ENCODE results near the gene CREB5. TPM values are rescaled to one million over a fixed set of nuclear protein-coding genes. Genes with fewer than 3 reads are reported as not detected.

CREB5 gene
- total and polyA plus RNA-seq, 2 of the 8 experiments (the other 6 are each of a cell fraction or from before 2014, with no cell fraction given): 2.4 to 2.7 TPM

- H4K91ac ChIP-seq (replicated peaks; ENCODE audit: insufficient read length, low read length): no peak overlapping the region
- H3K23ac ChIP-seq (ENCODE audit: insufficient read length): no peak overlapping the region
- 0 out of 2 replicates have a peak, but pooled peaks cover 2% of the 10 kb centered on the region for H3K79me1 ChIP-seq (ENCODE audit: low read depth, low read length)
- no peak overlapping the region for H2AK5ac ChIP-seq (ENCODE audit: low read depth, low read length)
- H2AFZ ChIP-seq (ENCODE audit: low read length): no peak overlapping the region
- CTCF ChIA-PET (ENCODE audit: partially characterized antibody): no interaction called here
- no peak overlapping the region for H4K5ac ChIP-seq (ENCODE audit: insufficient read length, low read depth, low read length)
- H3K4me3 ChIP-seq (ENCODE audit: extremely low read depth in 1 of 4, insufficient read depth in 2 of 4, low read depth in 3 of 4, low read length in 4 of 4): no peak overlapping the region
- H2BK20ac ChIP-seq (ENCODE audit: low read length): no peak overlapping the region
- no peak overlapping the region for H2BK5ac ChIP-seq (ENCODE audit: low read depth, low read length)
- peaks cover 4% of the 10 kb centered on the region for H3K23me2 ChIP-seq (ENCODE audit: low read depth, low read length)
- H3K4me2 ChIP-seq (ENCODE audit: insufficient read depth in 1 of 2, low read depth in 2 of 2, low read length in 2 of 2): no peak overlapping the region
- no peak overlapping the region for H3K14ac ChIP-seq (ENCODE audit: insufficient read length)
- H3K27ac ChIP-seq (ENCODE audit: low read depth, low read length): no peak overlapping the region
- no peaks in the 10 kb centered on the region for H3K79me2 ChIP-seq (ENCODE audit: control insufficient read depth in 1 of 2, insufficient read depth in 2 of 2, low read length in 2 of 2)
- H3K36me3 ChIP-seq (ENCODE audit: control insufficient read depth in 2 of 4, insufficient read depth in 4 of 4, low read length in 3 of 4): no peaks in the 10 kb centered on the region
- no peak overlapping the region for H2BK15ac ChIP-seq (ENCODE audit: low read length)
- H2BK120ac ChIP-seq (replicated peaks; ENCODE audit: low read depth, low read length): no peak overlapping the region
- H3K56ac ChIP-seq (replicated peaks; ENCODE audit: insufficient read length, low read depth, low read length): no peak overlapping the region
- WGBS, 2 experiments (ENCODE audit: extremely low coverage in 1 of 2, insufficient coverage in 1 of 2, insufficient read length in 1 of 2, insufficient replicate concordance in 2 of 2, low coverage in 1 of 2, low lambda C conversion rate in 2 of 2, missing lambda C conversion rate in 1 of 2): 84% methylated on average over 2 of the region's 2 CpGs; no CpG with 5 or more reads in 1 of the 2 experiments
- POLR2A ChIA-PET (ENCODE audit: partially characterized antibody): interaction anchor here (1.4 kb wide), 1 partner anchor 20 kb away, joined by 3 read pairs; no protein-coding TSS in a partner anchor
- H4K8ac ChIP-seq (ENCODE audit: extremely low read depth, insufficient read depth, low read length): no peak overlapping the region
- no peaks in the 10 kb centered on the region for H3K27me3 ChIP-seq (replicated peaks in 1 of 4; ENCODE audit: control insufficient read depth in 3 of 4, extremely low read depth in 1 of 4, insufficient read depth in 3 of 4, low read length in 3 of 4)
- no peaks in the 10 kb centered on the region for H3K9me3 ChIP-seq (ENCODE audit: insufficient read depth in 2 of 2, low read depth in 1 of 2, low read length in 1 of 2)
- H4K20me1 ChIP-seq (replicated peaks in 1 of 2; ENCODE audit: control insufficient read depth in 1 of 2, insufficient read depth in 2 of 2, low read length in 2 of 2): no peaks in the 10 kb centered on the region
- no peak overlapping the region for H3K4ac ChIP-seq (replicated peaks; ENCODE audit: insufficient read length, low read depth, low read length)
- H3K9ac ChIP-seq (replicated peaks in 1 of 4; ENCODE audit: extremely low read depth in 1 of 4, low read depth in 3 of 4, low read length in 3 of 4): no peak overlapping the region
- no peak overlapping the region for H2BK12ac ChIP-seq (ENCODE audit: low read depth, low read length)
- DNase-seq (ENCODE audit: low read depth in 1 of 2, low spot score in 2 of 2) (no peak), FAIRE-seq (no peak)
- TF ChIP-seq KDM4A (IDR thresholded peaks at IDR 0.05; ENCODE audit: low read depth, low read length, severe bottlenecking) (no peak), KDM1A (IDR thresholded peaks at IDR 0.05; ENCODE audit: borderline replicate concordance, low read length) (no peak), SAP30 (IDR thresholded peaks at IDR 0.05; ENCODE audit: insufficient read depth, insufficient replicate concordance, low read length) (no peak), CBX5 (IDR thresholded peaks at IDR 0.05; ENCODE audit: low read depth, low read length) (no peak), MAFK (IDR thresholded peaks at IDR 0.05; ENCODE audit: low read depth, low read length) (no peak), CBX8 (IDR thresholded peaks at IDR 0.05; ENCODE audit: borderline replicate concordance, low read depth, low read length) (no peak), EZH2 (IDR thresholded peaks at IDR 0.05; ENCODE audit: low read depth, low read length, severe bottlenecking) (no peak), SIX5 (IDR thresholded peaks at IDR 0.05; ENCODE audit: low read depth, low read length) (no peak), POLR2A (IDR thresholded peaks at IDR 0.05; ENCODE audit: control extremely low read depth in 1 of 2, low read depth in 2 of 2, low read length in 2 of 2) (no peak), POU5F1 (IDR thresholded peaks at IDR 0.05; ENCODE audit: low read depth, low read length) (no peak), CHD1 (IDR thresholded peaks at IDR 0.05; ENCODE audit: low read depth, low read length) (no peak), GABPA (IDR thresholded peaks at IDR 0.05; ENCODE audit: borderline replicate concordance, insufficient read depth, low read length) (no peak), EGR1 (IDR thresholded peaks at IDR 0.05; ENCODE audit: borderline replicate concordance, low read depth, low read length) (no peak), SP4 (IDR thresholded peaks at IDR 0.05; ENCODE audit: low read length) (no peak), RBBP5 (IDR thresholded peaks at IDR 0.05; ENCODE audit: borderline replicate concordance, low read depth, low read length) (no peak)
- peaks cover 0 to 5% (median 2%) of the 10 kb centered on the region in 4 experiments; a peak in 5 of 7 replicates for H3K4me1 ChIP-seq (replicated peaks in 1 of 4; ENCODE audit: control insufficient read depth in 3 of 4, insufficient read depth in 4 of 4, low read length in 3 of 4)
- no peak overlapping the region for H3K18ac ChIP-seq (ENCODE audit: extremely low read depth, low read length)
Measured at GRCh38 chr7:28688174-28688573, 275.9 kb downstream of the CREB5 start.
